ENCODE measurements around the gene INPP5A.

DNA sequence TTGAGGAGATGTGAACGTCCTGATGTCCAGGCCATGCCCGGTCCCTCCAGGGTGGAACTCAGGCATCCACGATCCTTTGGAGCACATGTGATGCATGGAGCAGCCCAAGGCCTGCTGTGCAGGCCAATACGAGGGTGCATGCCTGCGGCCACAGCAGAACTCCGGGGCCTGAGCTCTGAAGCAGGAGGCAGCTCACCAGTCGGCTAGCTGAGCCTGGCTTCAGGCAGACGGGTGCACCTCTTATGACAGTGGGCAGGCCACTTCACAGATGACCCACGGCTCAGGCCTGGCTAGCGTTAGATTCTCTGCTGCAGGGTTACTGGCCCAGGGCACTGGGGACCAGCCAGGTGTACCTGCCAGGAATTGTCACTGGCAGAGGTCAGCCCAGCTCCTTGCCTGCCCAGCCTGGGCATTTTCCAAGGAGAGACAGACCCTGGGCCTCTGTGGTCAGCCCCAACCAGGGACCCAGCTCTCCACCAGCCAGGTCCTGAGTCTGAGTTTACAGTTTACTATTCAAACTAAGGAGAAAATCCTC lies 29.6 kb upstream of the INPP5A start:
- TF ChIP-seq, protein P1, sequence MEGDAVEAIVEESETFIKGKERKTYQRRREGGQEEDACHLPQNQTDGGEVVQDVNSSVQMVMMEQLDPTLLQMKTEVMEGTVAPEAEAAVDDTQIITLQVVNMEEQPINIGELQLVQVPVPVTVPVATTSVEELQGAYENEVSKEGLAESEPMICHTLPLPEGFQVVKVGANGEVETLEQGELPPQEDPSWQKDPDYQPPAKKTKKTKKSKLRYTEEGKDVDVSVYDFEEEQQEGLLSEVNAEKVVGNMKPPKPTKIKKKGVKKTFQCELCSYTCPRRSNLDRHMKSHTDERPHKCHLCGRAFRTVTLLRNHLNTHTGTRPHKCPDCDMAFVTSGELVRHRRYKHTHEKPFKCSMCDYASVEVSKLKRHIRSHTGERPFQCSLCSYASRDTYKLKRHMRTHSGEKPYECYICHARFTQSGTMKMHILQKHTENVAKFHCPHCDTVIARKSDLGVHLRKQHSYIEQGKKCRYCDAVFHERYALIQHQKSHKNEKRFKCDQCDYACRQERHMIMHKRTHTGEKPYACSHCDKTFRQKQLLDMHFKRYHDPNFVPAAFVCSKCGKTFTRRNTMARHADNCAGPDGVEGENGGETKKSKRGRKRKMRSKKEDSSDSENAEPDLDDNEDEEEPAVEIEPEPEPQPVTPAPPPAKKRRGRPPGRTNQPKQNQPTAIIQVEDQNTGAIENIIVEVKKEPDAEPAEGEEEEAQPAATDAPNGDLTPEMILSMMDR (conservative IDR thresholded peaks at IDR 0.05) = no peak
- no peak for TF ChIP-seq ZFX (IDR thresholded peaks at IDR 0.05)
